ENCODE data around the gene CLASP1.

DNA sequence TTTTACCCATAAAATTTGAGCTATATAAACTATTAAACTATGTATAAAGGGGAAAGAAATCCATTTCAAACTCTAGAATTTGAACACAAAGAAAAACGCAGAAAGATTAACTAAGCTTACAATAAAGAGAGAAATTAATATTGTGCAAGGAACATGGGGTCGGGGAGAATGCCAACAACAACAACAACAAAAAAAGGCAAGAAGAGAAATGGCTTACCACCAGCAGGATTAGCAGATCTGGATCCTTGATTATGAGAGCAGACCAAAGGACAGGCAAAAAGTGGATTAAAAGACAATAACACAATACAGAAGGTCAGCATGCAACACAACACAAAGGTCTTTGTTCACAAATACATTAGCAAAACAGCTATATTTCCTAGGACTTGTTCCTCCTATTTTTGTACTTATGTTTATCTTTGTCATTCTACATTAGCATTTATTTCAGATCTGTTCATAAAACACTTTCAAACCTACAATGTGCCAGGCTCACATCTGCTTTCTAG, 222.0 kb downstream of the CLASP1 start:
- TF ChIP-seq SNAI2 (CRISPR knock-in tag; IDR thresholded peaks at IDR 0.05) (no peak), ZNF70 (CRISPR knock-in tag; IDR thresholded peaks at IDR 0.05) (no peak), ZFP30 (CRISPR knock-in tag; IDR thresholded peaks at IDR 0.05) (no peak)
- TF ChIP-seq, protein P1, sequence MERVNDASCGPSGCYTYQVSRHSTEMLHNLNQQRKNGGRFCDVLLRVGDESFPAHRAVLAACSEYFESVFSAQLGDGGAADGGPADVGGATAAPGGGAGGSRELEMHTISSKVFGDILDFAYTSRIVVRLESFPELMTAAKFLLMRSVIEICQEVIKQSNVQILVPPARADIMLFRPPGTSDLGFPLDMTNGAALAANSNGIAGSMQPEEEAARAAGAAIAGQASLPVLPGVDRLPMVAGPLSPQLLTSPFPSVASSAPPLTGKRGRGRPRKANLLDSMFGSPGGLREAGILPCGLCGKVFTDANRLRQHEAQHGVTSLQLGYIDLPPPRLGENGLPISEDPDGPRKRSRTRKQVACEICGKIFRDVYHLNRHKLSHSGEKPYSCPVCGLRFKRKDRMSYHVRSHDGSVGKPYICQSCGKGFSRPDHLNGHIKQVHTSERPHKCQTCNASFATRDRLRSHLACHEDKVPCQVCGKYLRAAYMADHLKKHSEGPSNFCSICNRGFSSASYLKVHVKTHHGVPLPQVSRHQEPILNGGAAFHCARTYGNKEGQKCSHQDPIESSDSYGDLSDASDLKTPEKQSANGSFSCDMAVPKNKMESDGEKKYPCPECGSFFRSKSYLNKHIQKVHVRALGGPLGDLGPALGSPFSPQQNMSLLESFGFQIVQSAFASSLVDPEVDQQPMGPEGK (CRISPR knock-in tag; IDR thresholded peaks at IDR 0.05; ENCODE audit: borderline replicate concordance) = no peak

All from SK-N-SH treated with all-trans-retinoic acid at 6 μM for 48 hours (cell line).